ENCODE results near the gene GGTLC1.

GGTLC1 gene

GRCh38 chr20:23988561-23988960 lies at the start of gene GGTLC1:
Gene GGTLC1, minus strand, starts transcription at chr20:23988779. Its CDS starts 2,168 bp downstream, at chr20:23986611.
- DNase-seq (ENCODE audit: low read depth) = no peak
- no peak within 1 kb of the TSS for H3K4me3 ChIP-seq (ENCODE audit: low read depth, low read length)

- no peak overlapping the region for H3K4me3 ChIP-seq (ENCODE audit: low read depth, low read length)
- no peak for DNase-seq (ENCODE audit: low read depth)
These were observed 46.2 kb upstream of the GGTLC1 start for GRCh38 chr20:24034820-24035219.

DNA sequence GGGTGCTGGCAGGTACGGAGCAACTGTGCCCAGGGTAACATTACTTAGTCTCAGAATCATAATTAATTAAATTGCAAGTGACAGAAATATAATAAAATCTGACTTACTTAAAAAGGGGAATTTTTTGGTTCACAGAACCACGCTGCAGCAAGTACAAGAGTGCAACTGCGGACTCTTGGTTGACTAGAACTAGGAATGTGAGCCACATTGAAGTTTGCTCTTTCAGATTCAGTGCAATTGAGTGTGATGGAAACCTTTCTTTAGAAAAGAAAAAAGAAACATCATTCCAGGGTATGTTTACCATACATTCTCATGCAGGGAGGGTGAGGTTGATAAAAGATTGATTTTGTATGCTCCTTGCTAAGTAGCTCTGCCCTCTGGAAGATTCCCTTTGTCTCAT lies 45.0 kb upstream of the GGTLC1 start:
- no peak overlapping the region for H3K4me3 ChIP-seq (ENCODE audit: low read depth, low read length)
- no peak for DNase-seq (ENCODE audit: low read depth)

GRCh38 chr20:24033151-24033550 lies 44.6 kb upstream of the GGTLC1 start:
- H3K4me3 ChIP-seq (ENCODE audit: low read depth, low read length) = no peak overlapping the region
- no peak for DNase-seq (ENCODE audit: low read depth)

- DNase-seq (ENCODE audit: low read depth) = no peak
- no peak overlapping the region for H3K4me3 ChIP-seq (ENCODE audit: low read depth, low read length)
These were observed 43.9 kb upstream of the GGTLC1 start for GRCh38 chr20:24032400-24032898.

GRCh38 chr20:24027229-24027628 lies 38.6 kb upstream of the GGTLC1 start:
- DNase-seq (ENCODE audit: low read depth) = no peak
- no peak overlapping the region for H3K4me3 ChIP-seq (ENCODE audit: low read depth, low read length)

- no peak overlapping the region for H3K4me3 ChIP-seq (ENCODE audit: low read depth, low read length)
- DNase-seq (ENCODE audit: low read depth) = no peak
These were observed 34.1 kb upstream of the GGTLC1 start for GRCh38 chr20:24022621-24023180.

DNA sequence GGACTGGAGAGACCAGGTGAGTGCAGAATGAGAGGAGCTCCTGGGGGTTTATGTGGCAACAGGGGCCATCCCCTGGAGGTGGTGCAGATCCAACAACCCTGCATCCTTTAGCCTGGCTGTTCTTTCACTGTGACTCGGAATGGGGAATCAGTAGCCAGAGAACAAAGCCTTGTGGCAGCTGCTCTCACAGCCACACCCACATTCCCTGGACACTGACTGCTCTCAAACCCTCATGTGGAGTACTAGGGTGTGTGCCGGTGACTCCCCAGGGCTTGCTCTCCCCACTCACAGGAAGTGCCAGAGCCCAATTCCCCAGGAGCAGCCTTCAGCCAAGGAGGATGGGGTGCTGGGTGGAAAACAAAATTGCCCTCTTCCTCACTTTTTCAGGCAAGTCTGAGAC lies 30.2 kb upstream of the GGTLC1 start:
- H3K4me3 ChIP-seq (ENCODE audit: low read depth, low read length) = no peak overlapping the region
- no peak for DNase-seq (ENCODE audit: low read depth)

DNA sequence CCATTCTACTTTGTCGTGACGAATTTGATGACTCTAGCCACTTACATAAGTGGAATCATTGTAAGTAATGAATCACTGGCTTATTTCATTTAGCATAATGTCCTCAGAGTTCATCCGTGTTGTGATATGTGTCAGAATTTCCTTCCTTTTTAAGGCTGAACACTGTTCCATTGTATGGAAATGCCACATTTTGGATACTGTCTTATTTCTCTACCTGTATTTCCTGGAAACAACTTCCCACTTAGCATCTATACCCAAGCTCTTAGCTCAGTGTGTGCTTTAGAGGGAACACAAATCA lies 28.8 kb upstream of the GGTLC1 start:
- DNase-seq (ENCODE audit: low read depth) = no peak
- H3K4me3 ChIP-seq (ENCODE audit: low read depth, low read length) = no peak overlapping the region

GRCh38 chr20:24016607-24017457 lies 28.3 kb upstream of the GGTLC1 start:
- no peak overlapping the region for H3K4me3 ChIP-seq (ENCODE audit: low read depth, low read length)
- no peak for DNase-seq (ENCODE audit: low read depth)

DNA sequence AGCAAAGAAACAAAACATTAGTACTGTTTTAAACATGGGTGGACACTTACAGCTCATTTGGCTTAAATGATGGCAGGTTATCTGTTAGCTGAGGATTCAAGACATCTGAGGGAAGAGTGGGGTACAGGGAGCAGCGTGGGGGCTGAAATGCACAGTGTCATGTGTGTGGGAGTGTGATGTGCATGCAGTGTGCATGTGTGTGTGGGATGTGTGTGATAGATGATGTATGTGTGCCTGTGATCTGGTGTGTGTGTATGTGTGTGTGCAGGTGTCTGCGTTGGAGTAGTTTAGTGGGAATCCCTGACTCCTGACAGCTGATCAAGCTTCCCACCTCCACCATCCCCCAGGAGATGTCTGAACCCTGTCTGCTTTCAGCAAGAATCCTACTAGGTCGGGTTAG lies 25.4 kb upstream of the GGTLC1 start:
- no peak for DNase-seq (ENCODE audit: low read depth)
- H3K4me3 ChIP-seq (ENCODE audit: low read depth, low read length) = no peak overlapping the region

- DNase-seq (ENCODE audit: low read depth) = no peak
These were observed 22.7 kb upstream of the GGTLC1 start for GRCh38 chr20:24011282-24011681.

DNA sequence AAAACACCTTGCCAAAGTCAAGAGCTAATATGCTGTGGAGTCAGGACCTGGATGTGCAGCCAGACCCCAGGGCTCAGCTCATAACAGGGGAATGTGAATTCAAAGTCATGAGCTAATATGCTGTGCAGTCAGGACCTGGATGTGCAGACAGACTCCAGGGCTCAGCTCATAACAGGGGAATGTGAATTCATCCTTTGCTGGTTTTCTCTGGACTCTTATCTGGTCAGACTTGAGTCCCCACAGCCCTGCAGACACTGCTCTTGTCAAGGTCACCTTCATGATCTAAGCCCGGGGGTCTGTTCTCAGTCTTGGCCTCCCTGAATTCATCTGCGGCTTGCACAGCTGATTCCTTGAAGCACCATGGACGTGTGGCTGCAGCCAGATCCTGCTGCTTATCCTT lies 19.2 kb upstream of the GGTLC1 start:
- DNase-seq (ENCODE audit: low read depth) = no peak
- no peak overlapping the region for H3K4me3 ChIP-seq (ENCODE audit: low read depth, low read length)

More at GRCh38 chr20:24011282-24011681, 22.7 kb upstream of the GGTLC1 start:
- H3K4me3 ChIP-seq (ENCODE audit: low read depth, low read length) = no peak overlapping the region

DNA sequence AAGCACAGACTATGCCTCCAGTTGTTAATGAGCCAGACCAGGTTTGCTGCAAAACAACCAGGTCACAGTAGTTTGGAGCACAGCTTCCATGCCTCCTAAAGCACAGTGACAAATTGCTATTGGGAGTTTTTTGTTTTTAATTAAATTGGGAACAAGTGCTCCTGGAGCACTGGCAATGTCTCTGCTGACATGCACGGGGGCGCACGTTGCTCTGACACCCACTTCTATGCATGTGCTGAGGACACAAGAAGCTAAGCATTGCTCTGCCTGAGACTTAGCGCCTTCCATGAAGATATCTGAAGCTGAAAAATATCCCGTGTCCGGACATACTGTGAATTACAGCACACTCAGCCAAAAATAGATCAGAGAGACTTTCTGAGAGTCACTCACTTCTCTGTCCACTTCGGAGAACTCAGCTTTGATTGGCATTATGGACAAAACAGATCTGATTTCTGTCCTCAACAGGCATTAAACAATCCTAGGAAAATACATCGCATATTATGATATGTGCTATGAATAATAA lies 18.6 kb upstream of the GGTLC1 start:
- no peak for DNase-seq (ENCODE audit: low read depth)
- no peak overlapping the region for H3K4me3 ChIP-seq (ENCODE audit: low read depth, low read length)

- no peak overlapping the region for H3K4me3 ChIP-seq (ENCODE audit: low read depth, low read length)
These were observed 18.0 kb upstream of the GGTLC1 start for GRCh38 chr20:24006626-24007025.

DNA sequence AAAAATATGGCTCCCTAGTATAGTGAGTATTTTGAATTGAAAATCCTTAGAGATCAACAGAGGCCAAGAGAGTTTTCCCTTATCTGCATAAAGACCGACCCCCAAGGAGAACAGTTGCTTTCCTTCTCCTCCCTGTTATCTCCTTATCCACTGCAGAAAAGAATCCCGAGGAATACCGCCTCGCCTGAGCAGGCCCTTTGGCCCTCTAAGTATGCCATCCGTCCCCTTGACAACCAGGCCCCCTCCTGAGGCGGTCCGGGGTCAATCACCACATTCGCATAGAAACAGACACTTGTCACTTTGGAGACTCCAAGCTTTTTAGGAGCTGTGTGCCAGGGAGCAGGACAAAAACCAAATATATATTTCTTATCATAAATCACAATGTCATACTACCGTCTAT lies 15.9 kb upstream of the GGTLC1 start:
- no peak for DNase-seq (ENCODE audit: low read depth)
- H3K4me3 ChIP-seq (ENCODE audit: low read depth, low read length) = no peak overlapping the region

More at GRCh38 chr20:24006626-24007025, 18.0 kb upstream of the GGTLC1 start:
- no peak for DNase-seq (ENCODE audit: low read depth)

DNA sequence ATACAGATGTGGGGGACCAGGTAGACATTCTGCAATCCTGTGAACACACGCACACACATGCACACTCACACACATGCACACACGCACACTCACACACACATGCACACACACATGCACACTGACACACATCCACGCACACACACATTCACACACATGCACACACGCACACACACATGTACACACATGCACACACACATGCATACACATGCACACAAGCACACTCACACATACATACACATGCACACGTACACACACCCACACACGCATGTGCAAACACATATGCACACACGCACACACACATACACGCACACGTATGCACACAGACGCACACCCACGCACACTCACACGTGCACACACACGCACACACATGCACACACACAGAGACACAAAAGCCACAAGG lies 14.3 kb upstream of the GGTLC1 start:
- H3K4me3 ChIP-seq (ENCODE audit: low read depth, low read length) = no peak overlapping the region
- no peak for DNase-seq (ENCODE audit: low read depth)

GRCh38 chr20:24001712-24002405 lies 13.3 kb upstream of the GGTLC1 start:
- no peak for DNase-seq (ENCODE audit: low read depth)
- H3K4me3 ChIP-seq (ENCODE audit: low read depth, low read length) = no peak overlapping the region

DNA sequence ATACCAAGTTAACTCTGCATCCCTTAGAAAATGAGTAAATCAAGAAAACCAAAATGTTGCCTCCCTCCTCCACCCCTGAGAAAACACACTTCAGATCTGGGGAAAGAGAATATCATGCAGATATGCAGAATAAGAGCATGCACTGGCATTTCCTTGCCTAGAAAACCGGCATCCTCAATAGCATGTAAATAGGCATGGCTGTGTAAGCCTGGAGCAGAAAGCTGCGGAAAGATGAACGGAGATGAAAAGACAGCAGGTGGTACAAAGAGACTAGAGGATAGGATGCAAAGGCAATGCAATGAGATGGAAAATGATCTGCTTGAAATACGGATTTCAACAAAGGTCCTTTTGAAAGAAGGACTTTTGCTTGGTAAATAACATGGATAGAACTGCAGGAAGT lies 10.3 kb upstream of the GGTLC1 start:
- no peak overlapping the region for H3K4me3 ChIP-seq (ENCODE audit: low read depth, low read length)
- DNase-seq (ENCODE audit: low read depth) = no peak

DNA sequence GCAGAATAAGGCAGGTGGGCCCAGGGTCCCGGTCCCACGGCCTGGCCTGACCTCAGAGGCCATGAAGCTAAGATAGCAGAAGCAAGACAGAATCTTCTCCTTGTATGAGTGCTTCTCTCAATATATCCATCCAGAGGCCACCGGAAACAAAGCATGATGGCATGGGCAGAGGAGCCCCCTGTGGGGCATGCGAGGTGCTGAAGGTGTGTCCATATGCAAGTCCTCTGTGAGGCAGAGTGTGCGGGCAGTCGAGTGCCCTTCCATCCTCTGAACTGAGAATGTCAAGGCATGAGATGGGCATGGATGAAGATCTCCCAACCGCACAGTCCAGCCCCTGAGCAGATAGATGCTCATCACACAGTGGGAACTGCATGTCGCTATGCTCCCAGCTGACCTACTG lies 9.8 kb upstream of the GGTLC1 start:
- DNase-seq (ENCODE audit: low read depth) = no peak
- no peak overlapping the region for H3K4me3 ChIP-seq (ENCODE audit: low read depth, low read length)
